Measurements from ENCODE around the gene WDR93.

DNA sequence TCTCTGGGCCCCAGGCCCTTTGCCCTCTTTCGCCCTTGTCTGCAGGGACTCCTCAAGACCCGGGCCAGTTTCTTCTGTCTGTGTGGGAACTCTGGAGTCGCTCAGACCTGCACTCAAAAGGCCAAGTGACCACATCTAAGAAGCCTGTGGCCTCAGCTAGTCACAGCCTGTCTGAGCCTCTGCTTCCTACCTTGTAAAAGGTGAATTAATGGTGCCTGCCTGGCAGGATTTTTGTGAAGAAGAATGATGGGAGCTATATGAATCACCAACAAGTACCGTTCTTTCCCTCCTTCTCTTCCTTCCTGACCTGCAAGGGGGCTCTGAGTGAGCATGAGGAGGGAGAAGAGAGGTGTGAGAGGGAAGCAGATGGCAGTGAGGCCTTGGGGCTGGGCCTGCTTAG is 18.9 kb upstream of the WDR93 start:
- TF ChIP-seq, protein P1, sequence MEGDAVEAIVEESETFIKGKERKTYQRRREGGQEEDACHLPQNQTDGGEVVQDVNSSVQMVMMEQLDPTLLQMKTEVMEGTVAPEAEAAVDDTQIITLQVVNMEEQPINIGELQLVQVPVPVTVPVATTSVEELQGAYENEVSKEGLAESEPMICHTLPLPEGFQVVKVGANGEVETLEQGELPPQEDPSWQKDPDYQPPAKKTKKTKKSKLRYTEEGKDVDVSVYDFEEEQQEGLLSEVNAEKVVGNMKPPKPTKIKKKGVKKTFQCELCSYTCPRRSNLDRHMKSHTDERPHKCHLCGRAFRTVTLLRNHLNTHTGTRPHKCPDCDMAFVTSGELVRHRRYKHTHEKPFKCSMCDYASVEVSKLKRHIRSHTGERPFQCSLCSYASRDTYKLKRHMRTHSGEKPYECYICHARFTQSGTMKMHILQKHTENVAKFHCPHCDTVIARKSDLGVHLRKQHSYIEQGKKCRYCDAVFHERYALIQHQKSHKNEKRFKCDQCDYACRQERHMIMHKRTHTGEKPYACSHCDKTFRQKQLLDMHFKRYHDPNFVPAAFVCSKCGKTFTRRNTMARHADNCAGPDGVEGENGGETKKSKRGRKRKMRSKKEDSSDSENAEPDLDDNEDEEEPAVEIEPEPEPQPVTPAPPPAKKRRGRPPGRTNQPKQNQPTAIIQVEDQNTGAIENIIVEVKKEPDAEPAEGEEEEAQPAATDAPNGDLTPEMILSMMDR (conservative IDR thresholded peaks at IDR 0.05; ENCODE audit: low read depth, low read length) = no peak
- no peak for TF ChIP-seq EZH2 (IDR thresholded peaks at IDR 0.05; ENCODE audit: borderline replicate concordance, low read depth, low read length, poor library complexity, severe bottlenecking)
